Tibial nerve (tissue), 3 donors: ENCODE results near the gene F10.

Experiments used
- CTCF ChIP-seq, 5 experiments: fragments of 200-600 bp in 3 of 5; fragments of 450-650 bp in 2 of 5; sonication (generic) in 3 of 5; IDR thresholded peaks; one replicate each; pipeline ENCODE4 v1.5.1; 2016 to 2019; ENCODE audit warnings: antibody characterized with exemption in 5 of 5, mild to moderate bottlenecking in 3 of 5, moderate library complexity in 2 of 5
- POLR2A ChIP-seq, 2 donors: fragments of 450-650 bp; IDR thresholded peaks; one replicate each; pipeline ENCODE4 v1.6.1; 2017; ENCODE audit warnings: antibody characterized with exemption in 2 of 2, mild to moderate bottlenecking in 2 of 2, moderate library complexity in 2 of 2

GRCh38 chr13:113155201-113155600 is 32.6 kb downstream of the F10 start:
- TF ChIP-seq CTCF (IDR thresholded peaks at IDR 0.05) (no peak), POLR2A (IDR thresholded peaks at IDR 0.05) (no peak)
